Measurements from ENCODE around the gene PRR14.

- TF ChIP-seq CTCF (IDR thresholded peaks at IDR 0.05; ENCODE audit: poor library complexity) (no peak), EZH2 (IDR thresholded peaks at IDR 0.05; ENCODE audit: borderline replicate concordance) (no peak)
Measured at GRCh38 chr16:30663038-30663437, 12.3 kb downstream of the PRR14 start.
